HG02981 (cell line): ENCODE data around the gene FRAT2.

Source experiments
- ATAC-seq: cut with Tn5 transposase; IDR thresholded peaks from one replicate; pipeline ENCODE4 v1.9.1; 2021; ENCODE audit warnings: mild to moderate bottlenecking, moderate library complexity; ENCODE audit not compliant: unreplicated experiment

The FRAT2 gene, protein sequence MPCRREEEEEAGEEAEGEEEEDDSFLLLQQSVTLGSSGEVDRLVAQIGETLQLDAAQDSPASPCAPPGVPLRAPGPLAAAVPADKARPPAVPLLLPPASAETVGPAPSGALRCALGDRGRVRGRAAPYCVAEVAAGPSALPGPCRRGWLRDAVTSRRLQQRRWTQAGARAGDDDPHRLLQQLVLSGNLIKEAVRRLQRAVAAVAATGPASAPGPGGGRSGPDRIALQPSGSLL

DNA sequence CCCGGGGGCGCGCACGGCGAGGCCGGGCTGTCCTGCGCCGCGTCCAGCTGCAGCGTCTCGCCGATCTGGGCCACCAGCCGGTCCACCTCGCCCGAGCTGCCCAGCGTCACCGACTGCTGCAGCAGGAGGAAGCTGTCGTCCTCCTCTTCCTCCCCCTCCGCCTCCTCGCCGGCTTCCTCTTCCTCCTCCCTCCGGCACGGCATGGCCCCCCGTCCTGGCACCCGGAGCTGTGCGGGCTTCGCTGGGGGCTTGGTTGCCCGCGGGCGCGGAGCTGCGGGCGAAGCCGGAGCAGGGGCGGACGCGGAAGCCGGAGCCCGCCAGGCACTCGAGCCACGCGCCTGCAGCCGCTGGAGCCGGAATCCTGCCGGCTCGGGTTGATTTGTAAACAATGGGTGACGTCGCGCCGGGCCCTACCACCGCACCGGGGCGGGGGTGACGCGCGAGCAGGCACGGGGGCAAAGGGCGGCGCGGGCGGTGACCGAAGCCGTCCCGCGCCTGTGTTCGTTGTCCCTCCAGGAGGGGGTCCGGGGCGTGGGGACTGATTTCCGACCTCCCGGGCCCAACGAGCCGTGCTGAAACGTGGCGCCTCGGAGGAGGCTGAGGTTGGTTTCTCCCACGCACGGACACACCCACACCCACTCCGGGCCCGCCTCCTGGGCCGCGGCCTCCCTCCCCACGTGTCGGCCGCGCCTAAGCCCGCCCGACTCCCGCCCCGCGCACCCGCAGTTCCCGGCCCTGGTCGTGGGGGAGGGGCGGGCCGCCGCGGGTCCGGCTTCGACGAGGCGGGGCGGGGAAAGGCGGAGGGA, at the start of gene FRAT2:
Gene FRAT2, minus strand, starts transcription at position 360 of the 806 bp plus-strand sequence. Its CDS starts 157 bp downstream, at position 203.
- peak; percentile 80 for ATAC-seq

DNA sequence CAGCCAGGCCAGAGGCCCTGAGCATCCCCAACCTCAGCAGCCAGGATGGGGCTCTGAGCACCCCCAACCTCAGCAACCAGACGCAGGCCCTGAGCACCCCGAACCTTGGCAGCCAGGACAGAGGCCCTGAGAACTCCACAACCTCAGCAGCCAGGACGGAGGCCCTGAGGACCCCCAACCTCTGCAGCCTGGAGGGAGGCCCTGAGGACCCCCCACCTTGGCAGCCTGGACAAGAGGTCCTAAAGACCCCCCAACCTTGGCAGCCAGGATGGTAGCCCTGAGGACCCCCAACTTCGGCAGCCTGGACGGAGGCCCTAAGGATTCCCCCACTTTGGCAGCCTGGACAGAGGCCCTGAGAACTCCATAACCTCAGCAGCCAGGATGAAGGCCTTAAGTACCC, 49.6 kb upstream of the FRAT2 start:
- no peak for ATAC-seq

DNA sequence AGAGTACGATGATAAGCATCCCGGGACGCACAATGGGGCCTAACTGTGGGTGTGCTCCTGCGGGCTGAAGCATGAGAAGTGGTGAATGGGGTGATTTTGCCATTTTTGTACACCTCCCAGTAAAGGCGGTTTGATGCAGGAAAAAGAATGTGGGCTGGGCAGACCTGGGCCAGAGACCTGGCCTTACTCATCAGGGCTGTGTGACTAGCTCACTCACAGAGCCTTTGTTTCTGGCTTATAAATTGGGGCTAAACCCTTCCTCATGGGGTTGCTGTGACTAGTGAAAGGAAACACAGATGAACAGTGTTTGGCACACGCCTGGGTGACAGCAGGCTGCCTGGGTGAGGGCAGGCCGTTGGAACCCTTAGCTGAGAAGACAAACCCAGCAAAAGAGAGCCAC, 48.6 kb upstream of the FRAT2 start:
- ATAC-seq, result no peak

DNA sequence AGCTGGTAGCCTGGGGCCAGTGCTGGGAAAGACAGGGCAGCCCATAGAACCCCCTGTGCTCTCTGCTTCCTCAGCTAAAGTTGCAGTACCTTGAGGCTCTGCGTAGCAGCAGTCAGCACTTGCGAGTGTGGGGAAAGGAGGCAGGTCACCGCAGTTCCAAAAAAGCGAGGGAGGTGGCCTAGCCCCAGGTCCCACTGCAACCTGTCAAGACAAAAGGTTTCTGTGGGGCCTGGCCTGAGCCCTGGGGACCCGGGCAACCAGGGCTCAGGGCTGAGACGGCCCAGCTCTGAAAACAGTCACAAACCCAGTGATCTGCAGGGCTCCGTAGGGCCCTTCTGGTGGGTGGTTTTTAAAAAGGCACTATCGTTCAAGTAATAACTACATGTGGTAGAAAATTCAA, 47.1 kb upstream of the FRAT2 start:
- no peak for ATAC-seq

DNA sequence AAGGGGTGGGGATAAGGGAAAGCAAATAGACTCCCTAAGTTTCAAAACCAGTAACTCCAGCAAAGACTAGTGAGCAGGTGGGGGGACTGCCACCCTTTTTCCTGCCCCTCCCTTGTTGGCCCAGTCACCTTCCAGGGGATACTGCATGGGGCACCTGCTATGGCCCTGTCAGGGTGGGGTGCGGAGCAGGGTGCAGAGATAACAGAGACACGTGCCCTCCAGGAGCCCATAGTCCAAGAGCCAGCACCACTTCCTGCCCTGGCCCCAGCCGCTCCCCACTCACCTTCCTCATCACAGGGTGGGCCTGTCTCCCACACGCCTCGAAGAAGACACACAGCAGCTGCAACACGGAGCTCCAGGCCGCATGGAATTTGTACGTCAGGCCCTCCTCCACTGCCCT, 46.0 kb upstream of the FRAT2 start:
- ATAC-seq, result no peak

DNA sequence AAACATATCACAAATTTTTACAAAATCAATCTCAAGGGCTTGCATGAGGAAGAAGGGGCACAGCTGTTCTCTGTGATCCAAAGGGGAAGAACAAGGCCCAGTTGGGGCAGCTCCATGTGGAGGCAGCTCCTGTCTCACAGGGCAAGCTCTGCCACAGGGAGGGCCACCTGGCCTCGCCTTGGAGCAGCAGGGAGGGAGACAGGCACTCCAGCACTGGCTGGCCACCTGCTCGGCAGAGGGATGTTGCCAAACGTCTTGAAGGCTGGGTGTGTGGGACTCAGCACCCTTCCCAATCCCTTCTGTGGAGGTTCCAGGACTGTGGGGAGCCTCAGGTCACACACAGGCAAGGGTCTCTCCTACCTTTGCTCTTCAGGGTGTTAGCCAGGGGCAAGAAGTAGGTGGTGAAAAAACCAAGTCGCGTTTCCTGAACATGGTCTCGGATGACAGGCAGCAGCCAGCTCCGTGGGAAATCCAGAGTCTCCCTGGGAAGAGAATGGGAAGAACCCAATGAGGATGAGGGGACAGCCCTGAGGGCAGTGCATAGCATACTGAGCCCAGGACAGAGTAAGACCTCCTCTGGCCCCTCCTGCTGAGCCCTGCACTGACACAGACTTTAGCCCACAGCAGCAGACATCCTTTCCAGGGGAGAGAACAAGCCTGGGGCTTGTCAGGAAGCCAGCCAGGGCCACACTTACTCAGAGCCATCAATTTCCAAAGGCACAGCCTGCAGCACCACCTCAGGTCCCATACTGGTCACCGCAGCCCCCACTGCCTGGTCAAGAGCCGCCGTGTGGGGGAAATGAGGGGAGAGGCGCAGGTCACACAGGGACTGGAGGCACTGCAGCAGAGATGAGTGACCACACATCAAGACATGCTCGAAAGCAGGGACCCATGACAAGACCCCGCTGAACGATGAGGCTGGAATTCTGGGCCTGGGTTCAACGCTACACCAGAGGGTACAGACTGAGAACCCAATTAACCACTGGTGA, 44.7 kb upstream of the FRAT2 start:
- no peak for ATAC-seq

DNA sequence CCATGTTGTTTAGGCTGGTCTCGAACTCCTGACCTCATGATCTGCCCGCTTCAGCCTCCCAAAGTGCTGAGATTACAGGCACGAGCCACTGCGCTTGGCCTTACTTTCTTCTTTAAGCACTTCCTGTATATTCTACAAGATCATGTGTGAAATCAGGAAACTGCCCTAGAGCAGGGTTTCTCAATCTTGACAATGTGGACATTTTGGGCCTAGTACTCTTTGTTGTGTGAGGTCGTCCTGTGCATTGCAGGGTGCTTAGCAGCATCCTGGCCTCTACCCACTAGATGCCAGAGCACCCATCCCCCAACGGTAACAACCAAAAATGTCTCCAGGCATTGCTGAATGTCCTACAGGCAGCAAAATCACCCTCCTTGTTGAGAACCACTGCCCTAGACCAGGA, 41.9 kb upstream of the FRAT2 start:
- no peak for ATAC-seq

DNA sequence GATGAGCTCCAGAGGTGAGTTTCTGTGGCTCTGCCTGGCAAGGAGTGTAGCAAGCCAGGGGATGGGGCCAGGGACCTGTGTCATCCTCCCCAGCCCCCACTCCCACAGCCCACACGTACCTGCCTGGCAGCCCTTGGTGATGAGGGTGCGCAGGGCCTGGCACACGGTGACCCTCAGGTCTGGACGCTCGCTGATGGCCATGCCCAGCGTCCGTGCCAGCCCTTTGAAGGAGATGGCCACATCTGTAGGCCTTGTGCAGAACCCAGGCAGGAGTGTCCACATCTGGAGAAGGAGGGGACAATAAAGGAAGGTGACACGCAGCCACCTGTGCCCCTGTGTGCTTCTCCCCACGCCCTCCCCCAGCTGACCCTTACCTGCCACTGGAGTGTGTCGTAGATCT, 38.9 kb upstream of the FRAT2 start:
- no peak for ATAC-seq

DNA sequence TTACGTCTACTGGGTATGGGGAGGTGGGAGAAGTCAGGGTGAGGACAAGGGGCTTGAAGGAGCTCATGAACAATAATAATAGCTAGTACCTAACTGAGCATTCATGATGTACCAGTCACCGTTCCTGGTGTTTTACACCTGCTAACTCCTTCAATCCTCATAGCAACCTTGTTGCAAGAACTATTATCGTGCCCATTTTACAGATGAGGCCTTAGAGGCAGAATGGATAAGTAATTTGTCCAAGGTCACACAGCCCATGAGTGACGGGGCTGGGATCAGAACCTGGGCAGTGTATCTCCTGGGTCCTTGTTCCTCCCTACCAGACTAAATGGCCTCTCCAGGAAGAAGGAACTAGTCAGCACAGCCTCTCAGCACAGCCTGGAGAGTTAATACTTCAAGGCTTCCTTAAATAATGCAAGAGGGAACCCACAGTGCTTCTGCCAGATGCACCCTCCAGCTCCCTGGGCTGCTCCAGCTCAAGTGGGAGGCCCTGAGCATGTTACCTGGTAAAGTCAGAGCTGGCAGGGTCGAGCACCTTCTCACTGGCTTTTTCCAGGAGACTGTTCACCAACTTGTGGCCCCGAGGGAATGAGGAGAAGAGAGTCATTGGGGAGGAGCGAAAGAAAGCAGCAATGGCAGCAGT, 37.8 kb upstream of the FRAT2 start:
- ATAC-seq, result no peak

DNA sequence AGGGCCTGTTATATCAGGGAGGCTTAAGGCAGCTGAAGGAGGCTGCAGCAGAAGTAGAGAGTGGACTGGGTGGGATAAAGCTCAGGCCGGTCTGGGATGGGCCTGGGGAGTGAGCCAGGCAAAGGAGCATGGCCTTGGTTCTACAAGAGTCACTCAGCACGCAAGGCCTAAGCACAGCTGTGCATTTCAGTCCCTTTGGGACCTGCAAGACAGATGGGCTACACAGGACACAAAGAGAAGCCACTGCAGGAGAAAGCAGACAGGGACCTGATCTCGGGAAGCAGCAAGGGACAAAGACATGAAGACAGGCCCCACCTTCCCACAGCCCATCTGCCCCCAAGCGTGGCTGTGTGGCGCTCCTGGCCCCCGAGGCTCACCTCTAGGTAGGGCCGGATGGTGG, 37.2 kb upstream of the FRAT2 start:
- no peak for ATAC-seq

DNA sequence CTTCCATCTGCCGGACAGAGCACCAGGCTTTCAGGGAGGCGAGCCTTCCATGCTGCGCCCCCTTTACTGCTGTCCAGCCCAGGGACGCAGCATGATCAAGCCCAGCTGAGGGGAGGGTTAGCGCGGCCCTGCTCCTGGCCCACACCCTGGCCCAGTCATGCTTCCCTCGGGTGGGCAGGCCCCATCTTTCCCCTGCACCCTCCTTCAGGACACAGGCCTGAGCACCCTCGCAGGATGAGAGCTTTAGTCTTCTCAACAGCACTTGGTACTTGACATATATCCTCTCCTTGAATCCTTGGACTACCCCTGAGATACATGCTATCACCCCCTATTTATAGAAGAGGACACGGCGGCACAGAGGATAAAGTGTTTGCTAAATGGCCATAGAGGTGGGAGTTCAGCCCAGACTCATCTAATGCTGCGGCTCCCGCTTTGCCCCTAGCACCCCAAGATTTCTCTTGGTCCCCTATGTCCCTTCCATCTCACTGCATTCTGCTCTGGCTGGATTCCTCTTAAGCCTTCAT, 32.7 kb upstream of the FRAT2 start:
- no peak for ATAC-seq

DNA sequence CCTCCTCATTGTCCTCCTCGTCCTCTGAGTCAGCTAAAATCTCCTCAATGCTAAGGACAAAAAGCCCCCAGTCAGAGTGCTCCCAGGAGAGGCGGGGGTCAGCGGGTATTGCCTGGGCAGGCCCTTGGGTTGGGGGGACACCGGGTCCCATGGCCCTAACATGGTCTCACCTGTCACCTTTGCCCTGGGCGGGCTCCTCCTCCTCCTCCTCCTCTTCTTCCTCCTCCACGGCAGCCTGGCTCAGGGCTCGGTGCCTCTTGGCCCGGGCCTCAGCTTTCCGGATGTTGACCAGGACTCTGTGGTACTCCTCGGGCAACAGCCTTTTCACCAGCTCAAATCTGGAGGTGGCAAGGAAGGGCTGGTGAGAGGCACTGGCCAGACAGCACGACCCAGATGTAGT, 32.0 kb upstream of the FRAT2 start:
- ATAC-seq, result no peak

DNA sequence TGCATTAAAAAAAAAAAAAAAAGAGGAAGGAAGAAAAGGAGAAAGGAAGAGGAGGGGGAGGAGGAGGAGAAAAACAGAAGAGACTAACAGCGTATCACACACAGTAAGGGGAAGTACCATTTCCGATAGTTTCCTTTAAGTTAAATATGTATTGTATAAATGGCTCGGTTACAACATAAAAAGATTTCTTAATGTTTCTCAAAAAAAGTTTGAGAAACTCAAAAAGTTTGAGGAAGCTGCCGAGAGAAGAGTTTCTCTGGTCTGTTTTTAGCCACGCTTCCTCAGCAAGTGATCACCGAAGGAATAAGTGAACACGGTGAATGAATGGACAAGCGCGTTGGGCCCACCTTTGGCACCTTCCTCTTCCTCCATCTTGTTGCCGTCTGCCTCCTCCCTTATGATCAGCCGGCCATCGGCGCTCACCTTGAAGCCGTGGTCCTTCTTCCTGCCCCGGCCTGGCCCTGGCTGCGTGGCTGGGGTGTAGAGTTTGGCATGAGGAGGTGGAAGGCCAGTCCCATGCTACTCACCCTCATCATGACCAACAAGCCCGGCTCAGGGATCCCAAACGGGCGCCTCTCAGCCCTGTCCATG, 31.3 kb upstream of the FRAT2 start:
- no peak for ATAC-seq

DNA sequence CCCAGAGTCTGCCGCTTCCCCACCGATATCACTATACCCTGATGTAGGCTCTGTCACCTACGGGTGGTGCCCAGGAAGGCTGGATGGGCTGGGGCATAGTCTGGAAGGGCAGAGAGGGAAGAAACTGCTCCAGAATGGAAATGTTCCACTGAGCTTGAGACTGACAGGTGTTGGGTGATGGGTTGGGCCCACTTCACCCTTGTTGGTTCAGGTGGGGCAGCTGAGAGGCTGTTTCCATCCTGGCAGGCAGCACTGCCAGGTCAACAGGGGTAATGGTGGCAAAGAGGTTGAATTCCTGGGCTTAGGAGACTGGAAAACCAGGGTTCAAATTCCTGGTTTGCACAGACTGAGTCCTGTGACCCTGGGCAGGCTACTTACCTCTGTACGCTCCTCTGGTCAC, 28.5 kb upstream of the FRAT2 start:
- no peak for ATAC-seq

DNA sequence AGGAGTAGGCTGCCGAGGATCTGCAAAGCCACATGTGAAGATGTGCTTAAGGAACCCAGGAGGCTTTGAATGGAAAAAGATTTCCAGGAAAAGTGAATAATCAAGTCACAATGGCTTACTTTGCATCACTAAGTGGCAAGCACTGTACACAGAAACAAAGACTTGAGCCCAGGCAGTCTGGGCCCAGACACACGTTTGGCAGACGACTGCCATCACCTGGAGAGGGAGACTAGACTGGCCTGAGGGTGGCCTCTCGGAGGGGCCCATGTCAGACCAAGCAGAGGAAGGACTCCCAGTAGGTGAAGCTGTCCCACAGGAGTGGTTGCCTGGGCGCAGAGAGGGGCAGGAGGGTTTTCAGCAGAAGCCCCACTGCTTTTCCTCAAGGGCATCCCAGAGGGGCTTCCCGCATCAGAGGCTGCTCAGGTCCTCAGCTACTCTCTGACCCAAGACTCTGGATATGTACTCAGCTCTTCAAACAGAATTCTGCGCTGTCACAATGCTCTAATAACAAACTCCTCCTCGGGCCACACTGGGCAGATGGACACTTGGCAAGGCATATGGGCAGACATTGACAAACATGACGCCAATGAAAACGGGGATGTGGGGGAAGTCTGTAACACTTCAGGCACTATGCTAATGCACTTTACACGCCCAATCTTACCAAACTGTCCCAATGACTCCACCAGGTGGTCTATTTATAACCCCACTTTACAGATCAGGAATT, 27.9 kb upstream of the FRAT2 start:
- no peak for ATAC-seq

DNA sequence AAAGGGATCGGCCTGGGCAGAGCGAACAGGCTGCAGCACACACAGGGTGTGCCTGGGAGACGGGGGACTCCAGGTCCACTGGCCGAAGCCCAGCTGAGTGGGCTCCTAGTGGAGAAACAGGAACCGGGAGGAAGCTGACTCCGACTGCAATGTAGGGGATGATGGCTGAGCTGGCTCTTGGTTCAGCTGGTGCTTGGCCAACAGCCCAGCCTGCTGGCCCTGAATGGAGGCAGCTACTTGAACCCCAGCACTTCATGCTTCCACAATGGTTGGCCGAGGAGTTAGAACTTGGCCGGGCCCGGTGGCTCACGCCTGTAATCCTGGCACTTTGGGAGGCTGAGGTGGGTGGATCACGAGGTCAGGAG, 27.0 kb upstream of the FRAT2 start:
- no peak for ATAC-seq

DNA sequence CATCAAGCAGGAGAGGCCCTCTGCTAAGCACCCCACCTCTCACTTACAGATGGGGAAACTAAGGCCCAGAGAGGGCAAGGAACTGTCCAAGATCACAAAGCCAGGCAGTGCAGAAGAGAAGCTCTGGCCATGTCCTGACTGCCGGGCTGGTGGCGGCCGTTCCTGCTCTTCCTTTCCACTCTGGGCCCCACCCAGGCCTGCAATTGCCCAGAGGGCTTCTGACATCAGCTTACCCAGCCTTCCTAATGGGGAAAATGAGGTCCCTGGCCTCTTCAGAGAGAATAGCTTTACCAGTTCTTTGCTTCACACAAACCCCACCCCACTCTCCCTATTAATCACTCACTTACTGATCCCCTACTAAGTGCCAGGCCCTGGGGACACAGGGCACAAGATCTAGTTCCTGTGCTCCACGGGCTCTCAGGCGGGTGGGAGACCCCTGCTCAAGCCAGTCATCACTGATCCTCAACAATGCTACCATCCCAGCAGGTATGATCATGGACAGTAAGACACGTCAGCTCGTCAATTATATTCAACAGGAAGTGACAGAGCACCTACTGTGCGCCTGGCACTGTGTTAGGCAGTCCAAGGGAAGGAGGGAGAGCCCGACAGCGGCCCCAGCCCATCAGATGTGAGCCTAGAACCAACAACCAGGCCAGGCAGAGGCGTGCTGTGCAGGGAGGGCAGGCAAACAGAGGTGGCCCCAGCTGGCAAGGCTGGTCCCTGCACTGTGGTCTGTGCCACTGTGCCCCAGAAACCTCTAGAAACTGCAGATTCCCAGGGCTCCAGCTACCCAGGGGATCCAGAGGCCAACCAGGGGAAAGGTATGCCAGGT, 26.4 kb upstream of the FRAT2 start:
- no peak for ATAC-seq

DNA sequence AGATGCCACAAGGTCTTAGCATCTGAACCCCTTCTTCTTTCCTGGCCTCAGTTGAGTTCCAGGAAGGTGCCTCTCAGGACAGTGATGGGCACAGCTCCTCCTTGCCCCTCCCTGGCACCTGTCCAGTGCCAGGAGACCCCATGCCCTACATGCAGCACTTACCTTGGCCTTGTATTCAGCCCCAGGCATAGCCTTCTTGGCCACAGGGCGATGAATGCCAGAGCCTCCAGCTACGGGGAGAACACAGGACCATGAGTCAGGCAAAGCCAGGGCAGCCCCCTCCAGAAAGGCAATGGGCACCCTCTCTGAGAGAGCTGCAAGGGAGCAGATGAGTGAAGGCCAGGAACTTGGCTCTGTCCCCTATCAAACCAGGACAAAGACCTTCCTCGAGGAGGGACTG, 24.3 kb upstream of the FRAT2 start:
- no peak for ATAC-seq

DNA sequence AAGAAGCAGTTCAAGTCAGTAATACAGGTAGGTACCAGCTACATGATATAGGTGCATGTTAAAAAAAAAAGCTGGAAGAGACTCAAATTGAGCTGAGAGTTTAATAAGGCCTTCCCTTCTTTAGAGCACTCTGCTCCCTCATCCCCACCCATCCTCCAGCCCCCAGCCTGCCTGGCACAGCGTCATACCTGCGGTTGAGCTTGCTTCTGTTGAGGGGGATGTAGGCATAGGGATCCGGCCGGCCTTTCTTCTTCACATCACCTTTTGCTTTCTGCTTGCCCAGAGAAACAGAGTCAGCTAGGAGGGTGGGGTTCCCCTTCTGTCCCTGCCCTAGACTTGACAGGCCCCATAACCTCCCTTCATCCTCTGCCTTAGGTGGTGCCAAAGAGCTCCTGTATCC, 23.8 kb upstream of the FRAT2 start:
- ATAC-seq, result no peak
